KG1 (cell line): ENCODE measurements around the gene CGNL1.

Experiments used
- DNase-seq: peaks from one replicate; lab custom pipeline; 2025; lab: John Stamatoyannopoulos, UW

CGNL1 gene

DNA sequence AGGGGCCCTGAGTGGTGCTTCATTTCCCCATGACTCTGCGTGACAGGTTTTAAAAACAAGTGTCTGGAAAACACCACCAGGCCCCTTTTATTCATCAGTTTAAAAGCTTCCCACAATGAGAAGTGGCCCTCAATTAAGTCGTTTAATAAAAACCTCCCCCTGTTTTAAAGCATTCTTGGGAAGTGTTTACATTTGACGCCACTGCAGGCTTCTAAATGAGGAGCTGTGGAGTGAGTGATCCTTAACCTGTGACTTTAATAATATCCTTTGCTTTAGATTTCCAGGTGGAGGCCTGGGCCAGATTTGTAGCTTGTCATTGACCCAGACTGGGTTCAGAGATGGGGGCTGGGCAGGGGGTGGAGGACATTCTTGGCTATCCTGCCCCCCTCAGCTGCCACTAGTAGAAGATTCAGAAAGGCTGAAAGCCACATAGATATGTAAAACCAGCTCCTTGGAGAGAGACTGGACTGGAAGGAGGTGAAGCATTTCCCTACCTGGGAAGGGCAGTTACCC, 11.3 kb downstream of the CGNL1 start:
- DNase-seq, result no peak

DNA sequence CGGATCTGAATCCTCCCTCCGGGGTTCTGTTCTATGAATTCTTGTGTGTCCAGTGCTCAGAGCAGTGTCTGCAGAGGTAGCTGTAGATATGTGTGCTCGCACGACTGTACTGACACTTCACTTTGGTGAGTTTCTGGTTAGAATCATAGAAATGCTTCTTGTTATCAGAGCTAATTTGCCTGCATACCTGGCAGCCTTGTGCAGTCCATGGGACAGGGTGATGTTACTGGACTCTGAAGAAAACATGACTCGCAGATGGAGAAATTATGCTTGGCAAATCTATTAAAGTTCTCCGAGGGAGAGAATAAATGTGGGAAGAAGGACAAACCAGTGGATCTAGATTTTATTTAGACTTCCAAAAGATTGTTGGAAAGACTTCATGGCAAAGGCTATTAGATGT, 12.2 kb downstream of the CGNL1 start:
- DNase-seq, result no peak

DNA sequence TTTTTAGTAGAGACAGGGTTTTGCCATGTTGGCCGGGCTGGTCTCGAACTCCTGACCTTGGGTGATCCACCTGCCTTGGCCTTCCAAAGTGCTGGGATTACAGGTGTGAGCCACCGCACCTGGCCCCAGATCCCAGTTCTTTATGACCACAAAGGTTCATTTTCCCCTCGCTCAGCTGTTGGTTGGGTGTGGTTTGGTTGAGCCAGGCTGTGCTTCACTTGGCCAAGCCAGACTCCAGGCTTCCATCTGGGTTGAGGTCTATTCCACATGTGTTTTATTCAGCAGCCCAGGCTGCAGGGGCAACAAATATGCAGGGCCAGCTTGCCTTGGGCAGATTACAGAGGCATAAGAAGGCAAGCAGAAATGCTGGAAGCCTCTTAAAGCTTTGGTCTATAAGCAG, 13.7 kb downstream of the CGNL1 start:
- no peak for DNase-seq

GRCh38 chr15:57390583-57390982, 14.3 kb downstream of the CGNL1 start:
- DNase-seq, result no peak

DNA sequence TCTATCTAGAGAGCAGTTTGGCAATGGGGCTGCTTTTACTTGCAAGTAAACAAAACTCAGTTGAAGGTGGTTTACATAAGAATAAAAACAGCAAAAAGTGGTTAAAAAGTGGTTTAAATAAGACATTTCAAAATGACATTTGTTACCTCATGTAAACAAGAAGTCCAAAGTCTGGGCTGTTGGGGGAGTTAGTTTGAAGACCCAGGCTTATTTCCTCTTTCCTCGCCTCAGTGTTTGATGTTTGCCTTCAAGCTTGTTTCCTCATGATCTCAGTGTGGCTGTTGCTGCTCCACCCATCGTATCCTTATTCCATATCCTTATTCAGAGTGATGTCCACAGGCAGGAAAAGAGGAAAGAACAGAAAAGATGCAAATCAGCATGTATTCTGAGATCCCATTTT, 15.2 kb downstream of the CGNL1 start:
- no peak for DNase-seq

- DNase-seq, result no peak
Measured at GRCh38 chr15:57393061-57393460, 16.8 kb downstream of the CGNL1 start.

- DNase-seq, result no peak
Measured at GRCh38 chr15:57395292-57395691, 19.0 kb downstream of the CGNL1 start.

DNA sequence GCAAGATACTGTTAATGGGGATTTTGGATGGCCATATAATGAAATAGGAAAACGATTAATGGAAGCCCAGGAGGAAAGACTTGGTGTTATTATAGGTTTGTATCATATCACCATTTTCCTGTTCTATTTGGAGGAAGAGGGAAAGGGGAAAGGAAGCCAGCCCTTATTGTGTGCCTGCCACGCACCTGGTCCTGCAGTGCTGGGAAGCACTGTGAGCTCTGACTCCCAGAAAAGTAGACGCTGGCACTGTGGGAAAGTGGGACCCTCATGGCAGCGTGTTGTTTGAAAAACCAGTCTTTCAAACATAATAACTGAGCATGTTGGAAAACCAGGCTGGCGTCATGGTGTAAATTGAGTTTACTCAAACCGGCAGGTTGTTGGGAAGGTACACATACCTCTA, 22.0 kb downstream of the CGNL1 start:
- no peak for DNase-seq

GRCh38 chr15:57401546-57401945, 25.2 kb downstream of the CGNL1 start:
- DNase-seq, result no peak

DNA sequence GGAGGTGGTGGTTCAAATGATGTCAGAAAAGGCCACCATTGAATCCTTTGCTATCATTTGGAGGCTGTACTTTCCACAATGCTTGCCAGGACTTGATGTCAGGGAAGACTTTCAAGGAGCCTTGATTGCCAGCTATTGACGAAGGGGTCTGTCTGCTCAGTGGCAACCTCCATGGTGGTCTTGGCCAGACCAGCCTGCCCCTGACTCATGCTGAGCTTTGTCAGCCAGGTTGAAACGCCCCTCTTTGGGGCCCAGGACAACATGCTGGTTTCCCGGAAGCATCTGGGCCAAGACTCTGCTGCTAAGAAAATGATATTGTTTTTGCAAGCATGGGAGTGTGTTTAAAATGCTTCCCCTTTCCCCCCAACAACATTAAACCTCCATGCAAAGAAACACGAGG, 26.7 kb downstream of the CGNL1 start:
- DNase-seq, result no peak

DNA sequence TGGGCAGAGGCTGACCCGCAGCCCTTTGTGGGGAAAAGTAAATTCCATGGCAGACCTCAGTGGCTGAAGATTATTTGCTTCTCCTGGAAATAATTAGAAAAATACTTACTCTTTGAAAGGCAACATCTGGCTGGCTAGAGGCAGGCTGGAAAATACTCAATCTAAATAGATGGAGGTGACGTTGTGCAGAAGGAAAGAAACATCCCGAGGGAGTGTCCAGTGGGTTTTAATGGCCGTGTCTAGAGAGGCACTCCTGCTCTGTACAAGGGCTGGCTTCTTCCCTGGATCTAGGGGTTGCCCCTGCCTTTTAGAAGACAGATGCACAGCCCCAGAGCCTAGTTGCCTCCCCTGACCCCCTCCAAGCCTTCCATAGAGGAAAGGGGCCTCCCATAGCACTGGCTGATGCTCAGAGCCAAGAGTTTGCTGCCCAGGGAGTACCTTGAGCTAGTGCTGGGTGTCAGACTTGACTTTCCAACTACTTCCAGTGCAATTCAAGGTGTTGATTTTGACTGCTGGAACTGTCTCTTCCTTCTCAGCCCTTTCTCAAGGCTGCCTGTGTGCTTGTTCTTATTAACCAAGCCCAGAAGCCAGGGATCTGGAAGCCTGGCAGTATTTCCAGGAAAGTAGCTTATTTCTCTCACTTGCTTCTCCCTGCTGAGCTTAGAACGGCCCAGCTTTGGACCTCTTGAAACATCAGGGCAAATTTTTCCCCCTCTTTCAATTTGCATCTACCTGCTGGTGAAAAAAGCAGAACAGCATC, 27.4 kb downstream of the CGNL1 start:
- no peak for DNase-seq

- no peak for DNase-seq
Measured at GRCh38 chr15:57405133-57405532, 28.8 kb downstream of the CGNL1 start.

DNA sequence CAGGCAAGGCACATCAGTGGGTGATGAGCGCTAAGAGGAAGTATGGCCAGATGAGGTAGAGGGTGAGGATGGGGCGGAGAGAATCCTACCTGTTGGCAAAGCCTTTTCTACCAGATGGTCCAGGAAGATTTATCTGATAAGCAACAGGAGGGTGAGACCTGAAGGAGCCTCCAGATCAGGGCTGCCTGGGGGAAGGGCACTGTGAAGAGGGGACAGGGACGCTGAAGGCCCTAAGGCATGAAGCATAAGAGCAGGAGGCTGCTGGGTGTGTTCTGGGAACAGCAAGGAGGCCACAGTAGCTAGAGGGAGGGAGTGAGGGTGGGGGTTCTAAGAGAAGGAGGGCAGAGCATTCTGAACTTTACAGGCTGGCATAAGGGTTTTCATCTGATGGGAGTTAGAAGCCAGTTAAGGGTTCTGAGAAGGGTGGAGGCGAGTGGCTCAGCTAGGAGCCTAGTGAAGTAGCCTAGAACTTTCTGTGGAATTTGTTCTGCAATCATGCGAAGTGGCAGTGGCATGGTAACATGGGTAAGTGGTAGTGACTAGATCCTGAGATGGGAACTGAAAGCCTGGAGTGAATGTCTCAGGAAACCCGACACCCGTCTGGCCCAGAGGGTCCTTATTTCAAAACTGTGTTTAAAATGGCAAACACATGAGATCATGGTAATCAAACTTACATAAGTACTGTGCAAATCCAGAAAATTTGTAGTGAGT, 29.9 kb downstream of the CGNL1 start:
- DNase-seq, result no peak

GRCh38 chr15:57410373-57410772, 34.1 kb downstream of the CGNL1 start:
- DNase-seq, result no peak

DNA sequence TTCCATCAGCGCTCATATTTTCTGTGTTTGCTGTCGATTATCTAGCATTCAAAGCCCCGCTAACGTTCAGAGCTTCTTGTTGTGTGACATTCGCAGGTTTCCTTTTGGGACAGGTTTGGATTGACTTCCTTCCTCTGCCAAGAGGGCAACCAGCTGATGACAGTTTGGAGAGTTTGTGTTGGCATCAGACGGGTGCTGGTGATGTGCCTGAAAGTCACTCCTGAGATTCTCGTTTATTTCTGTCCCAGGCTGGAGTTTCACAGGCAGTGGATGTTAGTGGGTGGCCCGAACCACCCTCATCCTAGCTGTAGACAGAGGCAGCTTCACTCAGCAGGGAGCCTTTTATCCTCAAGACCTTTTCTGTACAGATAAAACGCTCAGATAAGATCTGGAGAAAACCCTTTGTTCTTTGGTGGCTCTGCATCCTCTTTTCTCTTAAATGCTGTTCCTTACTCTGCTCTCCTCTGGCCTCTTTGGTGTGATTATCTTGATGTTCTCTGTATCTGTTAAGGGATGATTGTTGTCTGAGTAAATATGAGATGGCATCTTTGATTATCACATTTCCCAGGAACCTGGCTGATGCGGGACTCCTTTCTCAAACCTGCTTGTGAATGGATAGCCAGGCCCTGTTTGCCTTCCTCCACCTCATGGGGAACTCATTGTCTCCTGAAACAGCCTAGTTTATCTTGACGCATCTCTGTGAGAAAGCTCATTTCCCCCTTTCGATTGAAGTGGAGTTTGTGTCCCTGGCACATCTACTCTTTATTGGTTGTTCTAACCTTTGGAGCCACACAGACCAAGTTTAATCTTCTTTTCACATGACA, 35.9 kb downstream of the CGNL1 start:
- no peak for DNase-seq

GRCh38 chr15:57415602-57416001, 39.3 kb downstream of the CGNL1 start:
- DNase-seq, result no peak

- no peak for DNase-seq
Measured at GRCh38 chr15:57418635-57419034, 42.3 kb downstream of the CGNL1 start.

DNA sequence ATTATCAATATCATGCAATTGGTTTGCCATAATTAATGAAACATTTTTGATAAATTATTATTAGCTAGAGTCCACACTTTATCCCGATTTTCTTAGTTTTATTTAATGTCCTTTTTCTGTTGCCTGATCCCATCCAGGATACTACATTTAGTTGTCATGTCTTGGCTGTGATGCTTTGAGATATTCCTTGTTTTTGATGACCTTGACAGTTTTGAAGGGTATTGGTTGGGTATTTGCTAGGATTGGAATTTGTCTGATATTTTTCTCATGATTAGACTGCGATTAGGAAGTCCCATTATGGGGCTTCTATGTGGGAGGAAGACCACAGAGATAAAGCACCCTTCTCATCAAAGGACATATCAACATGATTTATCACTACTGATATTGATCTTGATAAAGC, 43.0 kb downstream of the CGNL1 start:
- DNase-seq, result no peak

- DNase-seq, result no peak
Measured at GRCh38 chr15:57421110-57421509, 44.8 kb downstream of the CGNL1 start.

DNA sequence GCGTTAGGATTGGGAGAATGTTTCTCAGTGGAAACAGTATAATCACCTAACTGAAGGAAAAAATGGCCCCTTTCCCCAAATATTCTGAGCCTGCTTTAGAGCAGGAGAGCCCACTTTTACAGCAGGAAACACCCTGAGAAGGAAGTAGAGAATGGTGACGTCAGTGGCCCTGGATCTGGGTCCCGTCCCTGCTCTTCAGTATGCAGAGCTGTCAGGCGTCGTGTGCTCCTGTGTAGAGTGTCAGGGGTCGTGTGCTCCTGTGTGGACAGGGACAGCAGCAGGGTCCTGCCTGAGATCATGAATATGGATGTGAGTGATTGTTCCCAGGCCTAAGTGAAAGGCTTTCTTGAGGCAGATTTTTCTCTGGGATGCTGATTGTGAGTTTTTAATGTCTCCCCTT, 45.2 kb downstream of the CGNL1 start:
- no peak for DNase-seq

DNA sequence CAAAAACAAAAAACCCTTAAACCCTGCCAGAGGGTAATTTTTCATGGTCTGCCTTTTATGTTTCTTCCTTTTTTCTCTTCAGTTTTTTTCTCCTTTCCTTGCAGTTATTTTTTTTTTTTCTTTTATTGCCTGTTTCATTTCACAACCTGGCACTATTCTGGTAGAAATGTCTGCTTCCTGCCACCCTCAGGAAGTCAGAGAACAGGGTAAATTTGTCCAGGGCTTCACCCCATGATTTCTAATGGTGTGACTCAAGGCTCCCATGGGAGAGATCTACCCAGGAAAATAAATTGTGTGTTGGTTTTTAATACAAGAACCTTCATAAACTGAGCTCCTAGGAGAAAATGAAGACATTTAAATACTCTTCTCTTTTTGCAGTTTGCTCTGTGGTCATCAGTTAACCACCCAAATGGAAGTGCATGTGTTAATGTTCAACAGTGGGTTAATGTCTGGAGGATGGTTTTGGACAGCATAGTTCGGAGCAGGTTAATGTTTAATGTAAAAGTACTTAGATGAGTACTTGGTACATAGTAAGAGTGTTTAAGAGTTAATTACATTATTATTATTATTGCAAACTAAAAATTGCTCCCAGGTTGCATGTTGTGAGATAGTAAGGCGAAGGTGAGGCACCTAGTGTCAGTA, 45.9 kb downstream of the CGNL1 start:
- DNase-seq, result no peak

- DNase-seq, result no peak
Measured at GRCh38 chr15:57423599-57424140, 47.4 kb downstream of the CGNL1 start.
